Ovary (tissue), 9 donors: ENCODE measurements around the gene SOX6. TPM values are rescaled to one million over a fixed set of nuclear protein-coding genes. Genes with fewer than 3 reads are reported as not detected.

Experiments
- DNase-seq, 5 donors: peaks; one replicate each; pipeline ENCODE4 v3.0.0-alpha.2; 2019 to 2020
- H3K27ac ChIP-seq, 2 donors: fragments of 200-600 bp; one replicate each; pipeline versions ENCODE4 v1.5.1 to v1.8.0; 2019 to 2022
- H3K27me3 ChIP-seq: fragments of 200-600 bp; one replicate; pipeline ENCODE4 v1.8.0; 2022
- H3K36me3 ChIP-seq: fragments of 200-600 bp; sonication (generic); one replicate; pipeline ENCODE4 v1.5.1; 2019
- H3K4me1 ChIP-seq: one replicate; pipeline ENCODE4 v1.8.1; 2013; ENCODE audit warnings: mild to moderate bottlenecking, moderate library complexity; ENCODE audit not compliant: insufficient read depth
- H3K4me3 ChIP-seq: fragments of 200-600 bp; sonication (generic); one replicate; pipeline ENCODE4 v1.5.1; 2017
- H3K9me3 ChIP-seq, 2 donors: fragments of 200-600 bp in 1 of 2; sonication (generic) in 1 of 2; one replicate each; pipeline versions ENCODE4 v1.5.1 to v1.8.1; 2013 to 2019; ENCODE audit warnings: mild to moderate bottlenecking in 1 of 2, moderate library complexity in 1 of 2
- EP300 ChIP-seq: sonication (generic); formaldehyde crosslinking; IDR thresholded peaks from one replicate; pipeline ENCODE4 v1.6.1; 2017; ENCODE audit warnings: antibody characterized with exemption
- POLR2A ChIP-seq: fragments of 450-650 bp; IDR thresholded peaks from one replicate; pipeline ENCODE4 v1.6.1; 2017; ENCODE audit warnings: antibody characterized with exemption, mild to moderate bottlenecking, moderate library complexity
- WGBS, 3 donors: extraction: QIAGEN DNeasy Blood & Tissue Kit in 1 of 3; methylation state at CpG; one replicate each; pipeline versions ENCODE4 v1.1.5 to v1.1.7; 2013 to 2017; 5-methylcytosine and 5-hydroxymethylcytosine counted together
- intact Hi-C, 4 donors: fragments of 100-400 bp; cut with DNase I; formaldehyde crosslinking; loops; one replicate each; pipeline versions ENCODE4 v1.11.0 to v1.15.1; 2022 to 2023
- polyA plus RNA-seq, 2 donors: library from polyadenylated mRNA; stranded (reverse); fragments of 200-250 nt in 1 of 2; fragments of 350-450 nt in 1 of 2; fragmentation: Illumina TruSeq in 1 of 2; extraction: RNeasy Lipid Tissue Mini Kit (QIAGEN cat#74804) in 1 of 2; gene quantifications; one replicate each; pipeline ENCODE4 v1.2.3, GENCODE V29; 2013 to 2014
- total RNA-seq, 7 donors: library from RNA; depleted of rRNA in 2 of 7; stranded (reverse); fragments of >200 nt in 2 of 7; fragmentation: NEBNext Ultra II Directional in 3 of 7; extraction: Animal tissue kit (Norgen Biotek cat#: 25700) in 3 of 7; gene quantifications; one replicate each; pipeline versions ENCODE4 v1.1.0 to v1.2.4, GENCODE V29; 2016 to 2023
- TF ChIP-seq, protein P1 (sequence below), 3 donors: fragments of 450-650 bp in 2 of 3; fragments of 200-600 bp in 1 of 3; IDR thresholded peaks; one replicate each; pipeline versions ENCODE4 v1.5.1 to v1.8.0; 2016 to 2022; ENCODE audit warnings: antibody characterized with exemption in 3 of 3, mild to moderate bottlenecking in 1 of 3
- donor health status: DM: no; HTN: no; CAD: no; lungs with moderate emphysema.
- donor health status: DM: no; HTN: no; CAD: no.
- donor health status: Bipolar disorder and iron deficiency.
- donor health status: DM: yes; HTN: yes; CAD: no.
- donor health status: DM: no; HTN: no; CAD: no.
- donor health status: DM: yes; HTN: yes; CAD: no.

Gene SOX6
- total and polyA plus RNA-seq, 9 donors = 0.61 to 29.4 (median 4.7) TPM

DNA sequence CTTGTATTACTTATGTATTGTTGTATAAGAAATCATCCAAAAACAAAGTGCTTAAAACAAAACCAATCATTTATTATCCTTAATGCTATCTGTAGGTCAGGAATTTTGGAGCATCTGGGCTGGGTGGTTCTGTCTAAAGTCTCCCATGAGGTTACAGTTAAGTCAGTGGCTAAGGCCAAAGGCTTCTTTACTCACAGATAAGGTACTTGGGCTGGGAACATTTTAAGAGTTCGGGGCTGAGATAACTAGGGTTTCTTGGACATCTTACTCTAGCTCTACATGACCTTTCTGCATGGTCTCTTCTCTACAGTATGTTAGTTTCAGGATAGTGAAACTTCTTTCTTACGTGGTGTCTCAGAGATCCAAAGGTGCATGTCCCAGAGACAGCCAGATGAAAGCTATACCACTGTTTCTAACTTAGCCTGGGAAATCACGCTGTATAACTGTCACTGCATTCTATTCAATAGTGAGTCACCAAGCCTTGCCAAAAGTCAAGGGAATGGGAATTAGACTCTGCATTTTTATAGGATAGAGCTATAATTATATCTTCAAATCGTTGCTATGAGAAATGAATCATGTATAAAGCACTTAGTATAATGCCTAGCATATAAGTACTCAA, 29.6 kb downstream of the SOX6 start:
- TF ChIP-seq EP300 (no peak), POLR2A (no peak)
- TF ChIP-seq, protein P1, sequence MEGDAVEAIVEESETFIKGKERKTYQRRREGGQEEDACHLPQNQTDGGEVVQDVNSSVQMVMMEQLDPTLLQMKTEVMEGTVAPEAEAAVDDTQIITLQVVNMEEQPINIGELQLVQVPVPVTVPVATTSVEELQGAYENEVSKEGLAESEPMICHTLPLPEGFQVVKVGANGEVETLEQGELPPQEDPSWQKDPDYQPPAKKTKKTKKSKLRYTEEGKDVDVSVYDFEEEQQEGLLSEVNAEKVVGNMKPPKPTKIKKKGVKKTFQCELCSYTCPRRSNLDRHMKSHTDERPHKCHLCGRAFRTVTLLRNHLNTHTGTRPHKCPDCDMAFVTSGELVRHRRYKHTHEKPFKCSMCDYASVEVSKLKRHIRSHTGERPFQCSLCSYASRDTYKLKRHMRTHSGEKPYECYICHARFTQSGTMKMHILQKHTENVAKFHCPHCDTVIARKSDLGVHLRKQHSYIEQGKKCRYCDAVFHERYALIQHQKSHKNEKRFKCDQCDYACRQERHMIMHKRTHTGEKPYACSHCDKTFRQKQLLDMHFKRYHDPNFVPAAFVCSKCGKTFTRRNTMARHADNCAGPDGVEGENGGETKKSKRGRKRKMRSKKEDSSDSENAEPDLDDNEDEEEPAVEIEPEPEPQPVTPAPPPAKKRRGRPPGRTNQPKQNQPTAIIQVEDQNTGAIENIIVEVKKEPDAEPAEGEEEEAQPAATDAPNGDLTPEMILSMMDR (IDR thresholded peaks at IDR 0.05) = no peak
- no peak overlapping the region for H3K4me3 ChIP-seq
- no peaks in the 10 kb centered on the region for H3K4me1 ChIP-seq
- 75 to 78% (median 77%) methylated on average over 4 of the region's 4 CpGs for WGBS, 3 donors
- H3K27me3 ChIP-seq = no peaks in the 10 kb centered on the region
- no peak for DNase-seq
- no peaks in the 10 kb centered on the region for H3K36me3 ChIP-seq
- H3K27ac ChIP-seq = no peak overlapping the region
- intact Hi-C loops = no loop called here
- no peaks in the 10 kb centered on the region for H3K9me3 ChIP-seq

DNA sequence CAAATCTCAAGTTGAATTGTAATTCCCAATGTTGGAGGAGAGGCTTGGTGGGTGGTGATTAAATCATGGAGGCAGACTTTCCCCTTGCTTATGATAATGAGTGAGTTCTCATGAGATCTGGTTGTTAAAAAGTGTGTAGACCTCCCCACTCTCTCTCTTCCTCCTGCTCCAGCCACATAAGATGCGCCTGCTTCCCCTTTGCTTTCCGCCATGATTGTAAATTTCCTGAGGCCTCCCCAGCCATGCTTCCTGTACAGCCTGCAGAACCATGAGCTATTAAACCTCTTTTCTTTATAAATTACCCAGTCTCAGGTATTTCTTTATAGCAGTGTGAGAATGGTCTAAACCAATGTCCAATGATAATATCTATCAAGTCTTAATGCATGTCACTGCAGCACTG, 34.2 kb downstream of the SOX6 start:
- Histone ChIP-seq H3K27me3 (no peaks in the 10 kb centered on the region), H3K9me3 (no peaks in the 10 kb centered on the region), H3K4me1 (no peaks in the 10 kb centered on the region), H3K4me3 (no peak overlapping the region), H3K36me3 (no peaks in the 10 kb centered on the region), H3K27ac (no peak overlapping the region)
- 98 to 99% (median 99%) methylated on average over 2 of the region's 2 CpGs for WGBS, 3 donors
- intact Hi-C loops = no loop called here
- TF ChIP-seq, protein P1 (IDR thresholded peaks at IDR 0.05) = no peak
- no peak for TF ChIP-seq POLR2A
- no peak for TF ChIP-seq EP300
- DNase-seq = no peak

DNA sequence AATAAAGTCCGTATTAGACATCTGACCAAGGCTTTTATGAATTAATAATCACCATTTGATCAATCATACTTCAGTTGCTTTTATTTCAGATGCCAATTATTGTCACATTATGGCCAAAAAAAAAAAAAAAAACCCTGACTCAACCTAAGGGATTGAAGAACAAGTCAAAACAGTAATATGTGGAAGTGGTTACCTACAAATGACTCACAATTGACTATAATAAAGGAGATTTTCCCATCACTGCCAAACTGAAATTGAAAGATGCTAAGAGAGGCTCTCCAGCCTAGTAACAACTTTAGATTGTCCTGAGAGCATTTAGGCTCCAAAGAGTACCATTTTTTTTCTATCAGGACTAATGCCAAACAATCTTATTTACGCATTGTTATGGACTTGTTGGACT, 35.2 kb downstream of the SOX6 start:
- 90% methylated on average over 2 of the region's 2 CpGs for whole genome bisulfite sequencing, 3 donors
- no peaks in the 10 kb centered on the region for H3K27me3 ChIP-seq
- no peaks in the 10 kb centered on the region for H3K4me1 ChIP-seq
- intact Hi-C loops = no loop called here
- no peak overlapping the region for H3K4me3 ChIP-seq
- H3K9me3 ChIP-seq = no peaks in the 10 kb centered on the region
- TF ChIP-seq, protein P1 (IDR thresholded peaks at IDR 0.05) = no peak
- TF ChIP-seq EP300 = no peak
- TF ChIP-seq POLR2A = no peak
- H3K36me3 ChIP-seq = no peaks in the 10 kb centered on the region
- no peak for DNase-seq
- no peak overlapping the region for H3K27ac ChIP-seq

DNA sequence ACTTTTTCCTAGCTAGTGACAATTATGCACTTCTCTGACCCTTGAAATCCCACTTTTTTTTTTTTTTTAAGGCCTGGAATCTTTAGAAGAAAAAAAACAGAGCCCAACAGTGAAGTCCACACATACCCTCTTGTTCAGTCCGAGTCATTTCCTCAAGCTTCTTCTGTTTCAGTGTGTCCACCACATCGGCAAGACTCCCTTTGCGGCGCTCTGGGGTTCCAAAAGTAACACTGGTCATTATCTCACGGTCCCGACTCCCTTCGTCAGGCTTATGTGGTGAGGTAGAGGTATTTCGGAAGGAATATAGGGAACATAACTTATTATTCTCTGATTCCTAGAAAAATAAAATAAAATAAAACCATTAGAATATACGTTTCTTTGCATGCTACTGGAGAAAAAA, 38.0 kb downstream of the SOX6 start:
- DNase-seq = no peak
- H3K36me3 ChIP-seq = no peaks in the 10 kb centered on the region
- no peaks in the 10 kb centered on the region for H3K27me3 ChIP-seq
- H3K4me1 ChIP-seq = no peaks in the 10 kb centered on the region
- no peak overlapping the region for H3K27ac ChIP-seq
- no peak overlapping the region for H3K4me3 ChIP-seq
- TF ChIP-seq, protein P1 (IDR thresholded peaks at IDR 0.05) = no peak
- no peak for TF ChIP-seq EP300
- no peak for TF ChIP-seq POLR2A
- intact Hi-C loops = no loop called here
- 83 to 92% (median 90%) methylated on average over 9 of the region's 9 CpGs for WGBS, 3 donors
- H3K9me3 ChIP-seq = no peaks in the 10 kb centered on the region
